ENCODE results near the gene CPS1. TPM values are rescaled to one million over a fixed set of nuclear protein-coding genes. Genes with fewer than 3 reads are reported as not detected.

The CPS1 gene
- total RNA-seq, 1 donor from 2014 or later = 0.75 TPM

- H3K4me1 Mint-ChIP-seq = no peaks in the 10 kb centered on the region
- ATAC-seq (ENCODE audit: low read depth) = no peak
- H3K27ac Mint-ChIP-seq = no peak overlapping the region
- ChIA-PET POLR2A (no interaction called here), CTCF (no interaction called here)
- peaks cover 3% of the 10 kb centered on the region for H3K27me3 Mint-ChIP-seq
- H3K9me3 Mint-ChIP-seq = peaks cover 7% of the 10 kb centered on the region
- DNase-seq = no peak
- intact Hi-C loops (cut with micrococcal nuclease) = no loop called here
- H3K36me3 Mint-ChIP-seq (ENCODE audit: low read depth) = no peaks in the 10 kb centered on the region
- no peak overlapping the region for H3K4me3 Mint-ChIP-seq
- no peak for TF ChIP-seq CTCF (IDR thresholded peaks at IDR 0.05)
Measured at GRCh38 chr2:210611466-210611865, 55.1 kb downstream of the CPS1 start.

- POLR2A ChIA-PET = no interaction called here
- Mint-ChIP-seq H3K36me3 (ENCODE audit: low read depth) (no peaks in the 10 kb centered on the region), H3K9me3 (peaks cover 7% of the 10 kb centered on the region), H3K27ac (no peak overlapping the region), H3K4me3 (no peak overlapping the region), H3K4me1 (no peaks in the 10 kb centered on the region), H3K27me3 (peaks cover 3% of the 10 kb centered on the region)
- DNase-seq (no peak), ATAC-seq (ENCODE audit: low read depth) (no peak)
- CTCF ChIA-PET = no interaction called here
- intact Hi-C loops (cut with micrococcal nuclease) = no loop called here
- no peak for TF ChIP-seq CTCF (IDR thresholded peaks at IDR 0.05)
Measured at GRCh38 chr2:210616074-210616473, 59.7 kb downstream of the CPS1 start.

- H3K4me3 Mint-ChIP-seq = no peak overlapping the region
- H3K27me3 Mint-ChIP-seq = peaks cover 3% of the 10 kb centered on the region
- H3K36me3 Mint-ChIP-seq (ENCODE audit: low read depth) = no peaks in the 10 kb centered on the region
- ChIA-PET CTCF (no interaction called here), POLR2A (no interaction called here)
- TF ChIP-seq CTCF (IDR thresholded peaks at IDR 0.05) = no peak
- no peak overlapping the region for H3K27ac Mint-ChIP-seq
- DNase-seq = no peak
- no peaks in the 10 kb centered on the region for H3K4me1 Mint-ChIP-seq
- H3K9me3 Mint-ChIP-seq = peaks cover 7% of the 10 kb centered on the region
- intact Hi-C loops (cut with micrococcal nuclease) = loop anchor here (1.0 kb wide), 1 partner anchor 541 kb away; no protein-coding TSS in a partner anchor
- no peak for ATAC-seq (ENCODE audit: low read depth)
Measured at GRCh38 chr2:210617318-210617717, 60.9 kb downstream of the CPS1 start.

- DNase-seq (no peak), ATAC-seq (ENCODE audit: low read depth) (no peak)
- no peak for TF ChIP-seq CTCF (IDR thresholded peaks at IDR 0.05)
- no peaks in the 10 kb centered on the region for H3K4me1 Mint-ChIP-seq
- no peak overlapping the region for H3K4me3 Mint-ChIP-seq
- peaks cover 7% of the 10 kb centered on the region for H3K9me3 Mint-ChIP-seq
- H3K27ac Mint-ChIP-seq = no peak overlapping the region
- peaks cover 3% of the 10 kb centered on the region for H3K27me3 Mint-ChIP-seq
- H3K36me3 Mint-ChIP-seq (ENCODE audit: low read depth) = no peaks in the 10 kb centered on the region
- ChIA-PET CTCF (no interaction called here), POLR2A (no interaction called here)
- intact Hi-C loops (cut with micrococcal nuclease) = loop anchor here (1.0 kb wide), 1 partner anchor 540 kb away; no protein-coding TSS in a partner anchor
Measured at GRCh38 chr2:210617732-210618330, 61.4 kb downstream of the CPS1 start.

- Mint-ChIP-seq H3K4me1 (no peaks in the 10 kb centered on the region), H3K27me3 (no peaks in the 10 kb centered on the region), H3K27ac (no peak overlapping the region), H3K9me3 (no peaks in the 10 kb centered on the region), H3K4me3 (no peak overlapping the region), H3K36me3 (ENCODE audit: low read depth) (no peaks in the 10 kb centered on the region)
- no peak for ATAC-seq (ENCODE audit: low read depth)
- ChIA-PET CTCF (no interaction called here), POLR2A (no interaction called here)
- no peak for TF ChIP-seq CTCF (IDR thresholded peaks at IDR 0.05)
- no peak for DNase-seq
- intact Hi-C loops (cut with micrococcal nuclease) = no loop called here
Measured at GRCh38 chr2:210620456-210620855, 64.1 kb downstream of the CPS1 start.

All from activated B cell treated with CpG ODN at 0.5 μM for 24 hours (primary cell).